GM12878 (cell line): Measurements from ENCODE around the gene CDK16. TPM values are rescaled to one million over a fixed set of nuclear protein-coding genes. Genes with fewer than 3 reads are reported as not detected.

Source experiments
- ATF3 ChIP-seq: IDR thresholded peaks from 2 replicates; pipeline ENCODE4 v1.6.1; 2011; ENCODE audit warnings: low read depth, mild to moderate bottlenecking, low read length, moderate library complexity, borderline replicate concordance; ENCODE audit errors: extremely low read depth
- BHLHE40 ChIP-seq, 2 experiments: fragments of 450-650 bp in 1 of 2; IDR thresholded peaks; 2 replicates each; pipeline ENCODE4 v1.6.1; 2011 to 2017; ENCODE audit warnings: low read depth in 2 of 2, borderline replicate concordance in 1 of 2, improper control_type of control experiment in 1 of 2, low read length in 1 of 2, mild to moderate bottlenecking in 1 of 2
- CEBPB ChIP-seq, 2 experiments: fragments of 150-350 bp in 1 of 2; IDR thresholded peaks; 2 replicates each; pipeline ENCODE4 v1.6.1; 2012 to 2014; ENCODE audit warnings: low read depth in 2 of 2, low read length in 2 of 2, borderline replicate concordance in 1 of 2, inconsistent platforms in 1 of 2
- CUX1 ChIP-seq: IDR thresholded peaks from 2 replicates; pipeline ENCODE4 v1.6.1; 2012; ENCODE audit warnings: improper control_type of control experiment, low read depth, low read length; ENCODE audit not compliant: insufficient replicate concordance
- EZH2 ChIP-seq: IDR thresholded peaks from 2 replicates; pipeline ENCODE4 v1.6.1; 2012; ENCODE audit warnings: low read depth, mild to moderate bottlenecking, control low read depth, inconsistent platforms, low read length, borderline replicate concordance; ENCODE audit not compliant: control insufficient read depth
- FOXK2 ChIP-seq: fragments of 450-650 bp; IDR thresholded peaks from 2 replicates; pipeline ENCODE4 v1.6.1; 2017; ENCODE audit warnings: mild to moderate bottlenecking, moderate library complexity
- HCFC1 ChIP-seq: fragments of 150-350 bp; IDR thresholded peaks from 2 replicates; pipeline ENCODE4 v1.6.1; 2014; ENCODE audit warnings: low read length
- IRF3 ChIP-seq: fragments of 450-650 bp; IDR thresholded peaks from 2 replicates; pipeline ENCODE4 v1.6.1; 2014; ENCODE audit warnings: mild to moderate bottlenecking
- MEF2B ChIP-seq: fragments of 450-650 bp; IDR thresholded peaks from 2 replicates; pipeline ENCODE4 v1.6.1; 2018; ENCODE audit warnings: mild to moderate bottlenecking, moderate library complexity; ENCODE audit not compliant: partially characterized antibody, poor library complexity, severe bottlenecking
- MYC ChIP-seq: IDR thresholded peaks from 2 replicates; pipeline ENCODE4 v1.6.1; 2011; ENCODE audit warnings: mild to moderate bottlenecking, low read length, moderate library complexity, inconsistent platforms; ENCODE audit not compliant: insufficient read depth, insufficient replicate concordance, insufficient read length, severe bottlenecking
- NFYB ChIP-seq: IDR thresholded peaks from 2 replicates; pipeline ENCODE4 v1.6.1; 2011; ENCODE audit warnings: low read depth, mild to moderate bottlenecking, low read length, improper control_type of control experiment, moderate library complexity; ENCODE audit not compliant: insufficient read depth
- NRF1 ChIP-seq: conservative IDR thresholded peaks from 2 replicates; pipeline ENCODE4 v1.6.1; 2011; ENCODE audit warnings: mild to moderate bottlenecking, low read depth, low read length, improper control_type of control experiment
- POU2F2 ChIP-seq: IDR thresholded peaks from 3 replicates; pipeline ENCODE4 v1.6.1; 2011; ENCODE audit warnings: low read depth, mild to moderate bottlenecking, low read length, borderline replicate concordance
- SIX5 ChIP-seq: IDR thresholded peaks from 2 replicates; pipeline ENCODE4 v1.6.1; 2011; ENCODE audit warnings: mild to moderate bottlenecking, low read depth, low read length, moderate library complexity; ENCODE audit not compliant: severe bottlenecking
- SUPT20H ChIP-seq: IDR thresholded peaks from 2 replicates; pipeline ENCODE4 v1.6.1; 2011; ENCODE audit warnings: low read depth, mild to moderate bottlenecking, low read length, moderate library complexity, borderline replicate concordance; ENCODE audit not compliant: control insufficient read depth
- SUZ12 ChIP-seq: fragments of 200-600 bp; sonication (generic); IDR thresholded peaks from one replicate; pipeline ENCODE4 v1.6.1; 2018; ENCODE audit warnings: antibody characterized with exemption, mild to moderate bottlenecking; ENCODE audit not compliant: unreplicated experiment
- YBX1 ChIP-seq: fragments of 450-650 bp; IDR thresholded peaks from 2 replicates; pipeline ENCODE4 v1.6.1; 2016; ENCODE audit warnings: antibody characterized with exemption
- ZBED1 ChIP-seq: IDR thresholded peaks from 2 replicates; pipeline ENCODE4 v1.6.1; 2016; ENCODE audit warnings: borderline replicate concordance
- ZNF24 ChIP-seq: fragments of 450-650 bp; IDR thresholded peaks from 2 replicates; pipeline ENCODE4 v1.6.1; 2017; ENCODE audit warnings: antibody characterized with exemption, mild to moderate bottlenecking
- polyA plus RNA-seq, 11 experiments: library from polyadenylated mRNA; depleted of rRNA in 4 of 11; unstranded in 6 of 11; stranded (reverse) in 5 of 11; fragments of >200 nt; fragmentation: Nextera tagmentation in 4 of 11; fragmentation: Illumina TruSeq in 1 of 11; extraction: Ambion mirVana in 4 of 11; extraction: Trizol in 1 of 11; gene quantifications; 1 replicate in 1 of 11; 2 replicates in 10 of 11; pipeline versions ENCODE4 v1.2.1 to v1.2.3, GENCODE V29; 2011 to 2016; ENCODE audit warnings: inconsistent platforms in 2 of 11, missing spikeins in 2 of 11, low read depth in 1 of 11
- total RNA-seq, 4 experiments: library from RNA; depleted of rRNA in 3 of 4; stranded (reverse); fragments of >200 nt in 3 of 4; fragmentation: Illumina TruSeq in 1 of 4; extraction: Trizol in 1 of 4; gene quantifications; 2 replicates each; pipeline versions ENCODE4 v1.2.1 to v1.2.3, GENCODE V29; 2013 to 2021

CDK16 gene
- total and polyA plus RNA-seq, 10 of the 15 experiments (the other 5 are each of a cell fraction or from before 2014, with no cell fraction given): 2.4 to 75.1 (median 48.2) TPM

- no peak for TF ChIP-seq CUX1
- TF ChIP-seq EZH2: no peak
- no peak for TF ChIP-seq MEF2B
- no peak for TF ChIP-seq SUPT20H
- peak; percentile 77 for TF ChIP-seq POU2F2
- no peak for TF ChIP-seq CEBPB (IDR thresholded peaks at IDR 0.05; ENCODE audit: borderline replicate concordance in 1 of 2, low read depth in 2 of 2, low read length in 2 of 2)
- TF ChIP-seq ZBED1: no peak
- no peak for TF ChIP-seq NFYB
- TF ChIP-seq NRF1: no peak
- no peak for TF ChIP-seq ZNF24
- no peak for TF ChIP-seq YBX1
- peak; percentile 97 for TF ChIP-seq SIX5
- no peak for TF ChIP-seq ATF3
- TF ChIP-seq BHLHE40 (IDR thresholded peaks at IDR 0.05; ENCODE audit: borderline replicate concordance in 1 of 2, low read depth in 2 of 2, low read length in 1 of 2): peak; percentile 95 to 97
- TF ChIP-seq FOXK2: peak; percentile 96
- TF ChIP-seq HCFC1: peak; percentile 93
- no peak for TF ChIP-seq IRF3
- no peak for TF ChIP-seq SUZ12
- peak; percentile 85 for TF ChIP-seq MYC
Observed at GRCh38 chrX:47190445-47191269, 27.8 kb upstream of the CDK16 start (continued).
